B cell (primary cell): Measurements from ENCODE around the gene COX20. TPM values are rescaled to one million over a fixed set of nuclear protein-coding genes. Genes with fewer than 3 reads are reported as not detected.

Source experiments
- ATAC-seq: fragments of 200-7000 bp; cut with Tn5 transposase; one replicate; pipeline ENCODE4 v1.10.0; 2021; ENCODE audit warnings: low read depth, mild to moderate bottlenecking, moderate number of reproducible peaks, moderate library complexity
- CTCF ChIA-PET: fragments of 350-600 bp; sonication (Branson Sonifier 250); formaldehyde crosslinking; loops from one replicate; lab custom pipeline; 2021; ENCODE audit warnings: antibody characterized with exemption, inconsistent platforms; lab: Charles Lee
- POLR2A ChIA-PET: fragments of 350-600 bp; sonication (Branson Sonifier 250); formaldehyde crosslinking; loops from one replicate; lab custom pipeline; 2021; ENCODE audit warnings: antibody characterized with exemption; lab: Charles Lee
- DNase-seq: peaks from one replicate; pipeline ENCODE4 v3.0.0; 2013
- H2AFZ ChIP-seq: 2 replicates; pipeline ENCODE4 v1.6.1; 2012; ENCODE audit warnings: mild to moderate bottlenecking, low read depth, low read length; ENCODE audit not compliant: insufficient read depth, poor library complexity, severe bottlenecking
- H3K27ac ChIP-seq, 2 donors: 1 replicate in 1 of 2; 2 replicates in 1 of 2; pipeline ENCODE4 v1.5.1; 2012 to 2013; ENCODE audit warnings: low read length in 2 of 2, mild to moderate bottlenecking in 2 of 2, moderate library complexity in 1 of 2
- H3K27me3 ChIP-seq, 4 experiments: fragments of 200-600 bp in 1 of 4; sonication (generic) in 1 of 4; replicated peaks in 1 of 4; 1 replicate in 2 of 4; 2 replicates in 2 of 4; pipeline versions ENCODE4 v1.6.1 to v1.7.0; 2013 to 2016; ENCODE audit warnings: low read length in 3 of 4, mild to moderate bottlenecking in 2 of 4, mixed read lengths in 1 of 4, moderate library complexity in 1 of 4; ENCODE audit not compliant: insufficient read depth in 4 of 4, control insufficient read depth in 3 of 4; ENCODE audit errors: control extremely low read depth in 1 of 4
- H3K36me3 ChIP-seq, 2 experiments: replicated peaks in 1 of 2; 1 replicate in 1 of 2; 2 replicates in 1 of 2; pipeline versions ENCODE4 v1.6.1 to v1.7.1; 2013; ENCODE audit warnings: low read length in 1 of 2; ENCODE audit not compliant: insufficient read depth in 2 of 2, control insufficient read depth in 1 of 2; ENCODE audit errors: control extremely low read depth in 1 of 2, extremely low read depth in 1 of 2
- H3K4me1 ChIP-seq, 2 donors: fragments of 200-600 bp in 1 of 2; sonication (generic) in 1 of 2; 1 replicate in 1 of 2; 2 replicates in 1 of 2; pipeline versions ENCODE4 v1.5.1 to v1.6.1; 2013 to 2017; ENCODE audit warnings: low read length in 2 of 2; ENCODE audit not compliant: control insufficient read depth in 2 of 2, insufficient read depth in 2 of 2
- H3K4me2 ChIP-seq: replicated peaks from 2 replicates; pipeline ENCODE3; 2012; ENCODE audit warnings: mild to moderate bottlenecking, low read depth, low read length; ENCODE audit not compliant: poor library complexity, severe bottlenecking
- H3K4me3 ChIP-seq, 5 experiments: fragments of 200-600 bp in 1 of 5; sonication (generic) in 1 of 5; 1 replicate in 3 of 5; 2 replicates in 2 of 5; pipeline versions ENCODE4 v1.5.1 to v1.7.0; 2011 to 2016; ENCODE audit warnings: low read length in 4 of 5, mild to moderate bottlenecking in 4 of 5, low read depth in 2 of 5, control low read depth in 1 of 5, moderate library complexity in 1 of 5; ENCODE audit not compliant: insufficient read depth in 1 of 5; ENCODE audit errors: control extremely low read depth in 1 of 5, extremely low read depth in 1 of 5
- H3K79me2 ChIP-seq: fragments of 200-600 bp; sonication (generic); one replicate; pipeline ENCODE4 v1.6.0; 2016; ENCODE audit warnings: low read length; ENCODE audit not compliant: control insufficient read depth, insufficient read depth
- H3K9ac ChIP-seq: fragments of 200-600 bp; sonication (generic); 2 replicates; pipeline ENCODE4 v1.6.1; 2017; ENCODE audit warnings: mild to moderate bottlenecking, low read length, moderate library complexity
- H3K9me3 ChIP-seq, 3 donors: one replicate each; pipeline versions ENCODE4 v1.6.1 to v1.7.1; 2013; ENCODE audit warnings: low read length in 2 of 3; ENCODE audit not compliant: control insufficient read depth in 2 of 3, insufficient read depth in 1 of 3; ENCODE audit errors: control extremely low read depth in 1 of 3
- H4K20me1 ChIP-seq: 2 replicates; pipeline ENCODE4 v1.6.0; 2012; ENCODE audit warnings: mild to moderate bottlenecking, low read length; ENCODE audit not compliant: insufficient read depth, control insufficient read depth, poor library complexity, severe bottlenecking
- H3K27ac Mint-ChIP-seq: one replicate; pipeline ENCODE4 v1.8.0; 2021; ENCODE audit warnings: mixed read lengths
- H3K27me3 Mint-ChIP-seq: one replicate; pipeline ENCODE4 v1.8.0; 2021; ENCODE audit warnings: mixed read lengths
- H3K4me1 Mint-ChIP-seq: one replicate; pipeline ENCODE4 v1.8.0; 2021; ENCODE audit warnings: mixed read lengths
- H3K4me3 Mint-ChIP-seq: one replicate; pipeline ENCODE4 v1.8.0; 2021; ENCODE audit warnings: mixed read lengths
- H3K9me3 Mint-ChIP-seq: one replicate; pipeline ENCODE4 v1.8.0; 2022; ENCODE audit warnings: mixed read lengths; ENCODE audit not compliant: insufficient read depth
- CTCF ChIP-seq: fragments of 200-600 bp; IDR thresholded peaks from one replicate; pipeline ENCODE4 v1.8.0; 2022; ENCODE audit warnings: antibody characterized with exemption, mild to moderate bottlenecking
- EZH2 ChIP-seq: IDR thresholded peaks from 2 replicates; pipeline ENCODE4 v1.6.1; 2012; ENCODE audit warnings: borderline replicate concordance, low read depth, mild to moderate bottlenecking, moderate library complexity, low read length; ENCODE audit not compliant: insufficient read depth, poor library complexity, severe bottlenecking
- WGBS: methylation state at CpG from one replicate; pipeline ENCODE4 v1.1.5; 2013; ENCODE audit warnings: missing lambda C conversion rate; ENCODE audit not compliant: insufficient coverage; 5-methylcytosine and 5-hydroxymethylcytosine counted together
- intact Hi-C: fragments of 100-400 bp; cut with micrococcal nuclease; formaldehyde crosslinking; loops from one replicate; pipeline ENCODE4 v1.10.0; 2022
- polyA plus RNA-seq: library from polyadenylated mRNA; depleted of rRNA; stranded (reverse); fragments of >200 nt; gene quantifications from 2 replicates; pipeline ENCODE4 v1.2.3, GENCODE V29; 2012
- total RNA-seq, 2 donors: library from RNA; stranded (reverse); fragments of 120-200 nt in 1 of 2; gene quantifications; 1 replicate in 1 of 2; 2 replicates in 1 of 2; pipeline versions ENCODE4 v1.2.3 to v1.2.4, GENCODE V29; 2013 to 2022

COX20 gene
- total and polyA plus RNA-seq, 2 donors (not counting 1 experiment from before 2014, with no cell fraction given), result 24.7 to 35.7 TPM

- Histone ChIP-seq H3K79me2 (no peaks in the 10 kb centered on the region), H4K20me1 (no peaks in the 10 kb centered on the region), H3K27ac (no peak overlapping the region), H3K9me3 (no peaks in the 10 kb centered on the region), H3K4me1 (peaks cover 0 to 4% of the 10 kb centered on the region in 2 donors), H2AFZ (no peak overlapping the region), H3K4me3 (no peak overlapping the region), H3K4me2 (no peak overlapping the region), H3K9ac (no peak overlapping the region), H3K27me3 (no peaks in the 10 kb centered on the region), H3K36me3 (no peaks in the 10 kb centered on the region)
- POLR2A ChIA-PET, result no interaction called here
- no peak overlapping the region for H3K4me3 Mint-ChIP-seq
- TF ChIP-seq CTCF, result no peak
- intact Hi-C loops, result no loop called here
- ATAC-seq (no peak), DNase-seq (no peak)
- peaks cover 3% of the 10 kb centered on the region for H3K27me3 Mint-ChIP-seq
- CTCF ChIA-PET, result interaction anchor here (0.8 to 1.1 kb wide), 2 partner anchors 73 to 168 kb away, joined by 3 to 4 read pairs; no protein-coding TSS in a partner anchor
- H3K9me3 Mint-ChIP-seq, result no peaks in the 10 kb centered on the region
- H3K27ac Mint-ChIP-seq, result no peak overlapping the region
- H3K4me1 Mint-ChIP-seq, result peaks cover 5% of the 10 kb centered on the region
- 93% methylated on average over 3 of the region's 7 CpGs for WGBS
Measured at GRCh38 chr1:244874974-244875579, 39.6 kb downstream of the COX20 start.

GRCh38 chr1:244876228-244876910 is 40.9 kb downstream of the COX20 start:
- Histone ChIP-seq H4K20me1 (no peaks in the 10 kb centered on the region), H3K79me2 (no peaks in the 10 kb centered on the region), H3K27me3 (no peaks in the 10 kb centered on the region), H2AFZ (no peak overlapping the region), H3K9ac (no peak overlapping the region), H3K4me2 (no peak overlapping the region), H3K9me3 (no peaks in the 10 kb centered on the region), H3K4me1 (peaks cover 0 to 4% of the 10 kb centered on the region in 2 donors), H3K27ac (no peak overlapping the region), H3K4me3 (no peak overlapping the region), H3K36me3 (no peaks in the 10 kb centered on the region)
- Mint-ChIP-seq H3K9me3 (no peaks in the 10 kb centered on the region), H3K4me3 (no peak overlapping the region), H3K4me1 (peaks cover 5% of the 10 kb centered on the region), H3K27me3 (peaks cover 10% of the 10 kb centered on the region), H3K27ac (no peak overlapping the region)
- ChIA-PET CTCF (interaction anchor here (1.1 kb wide), 1 partner anchor 167 kb away, joined by 3 read pairs; no protein-coding TSS in a partner anchor), POLR2A (no interaction called here)
- intact Hi-C loops, result no loop called here
- 92% methylated on average over 4 of the region's 8 CpGs for WGBS
- TF ChIP-seq EZH2, result no peak
- TF ChIP-seq CTCF, result no peak
- no peak for DNase-seq
- ATAC-seq, result no peak
